ENCODE measurements around the gene ANKRD13B.
A peak's percentile ranks its signal among the peaks of the same experiment; 100 is the strongest.

Gene ANKRD13B

GRCh38 chr17:29618272-29619065 lies 25.5 kb downstream of the ANKRD13B start:
- DNase-seq, result no peak

GRCh38 chr17:29619251-29619650 lies 26.3 kb downstream of the ANKRD13B start:
- DNase-seq, result no peak

- no peak for DNase-seq
Measured at GRCh38 chr17:29620271-29620670, 27.3 kb downstream of the ANKRD13B start.

GRCh38 chr17:29620779-29621500 lies 28.0 kb downstream of the ANKRD13B start:
- DNase-seq, result no peak

- DNase-seq, result no peak
Measured at GRCh38 chr17:29621751-29622194, 28.8 kb downstream of the ANKRD13B start.

- peak; percentile 71 for DNase-seq
Measured at GRCh38 chr17:29622337-29623282, 29.7 kb downstream of the ANKRD13B start, which contains the start of gene CORO6. Gene CORO6 (minus strand): TSS chr17:29622912. CDS start chr17:29621421, 1,491 bp downstream.

- DNase-seq, result no peak
Measured at GRCh38 chr17:29623283-29623647, 30.3 kb downstream of the ANKRD13B start.

- no peak for DNase-seq
Measured at GRCh38 chr17:29624586-29624985, 31.7 kb downstream of the ANKRD13B start.

GRCh38 chr17:29625037-29625750 lies 32.3 kb downstream of the ANKRD13B start:
- no peak for DNase-seq

GRCh38 chr17:29627951-29628350 lies 35.0 kb downstream of the ANKRD13B start:
- DNase-seq, result no peak

- DNase-seq, result no peak
Measured at GRCh38 chr17:29628644-29629043, 35.7 kb downstream of the ANKRD13B start.

GRCh38 chr17:29629839-29630238 lies 36.9 kb downstream of the ANKRD13B start:
- DNase-seq, result no peak

- no peak for DNase-seq
Measured at GRCh38 chr17:29630630-29631193, 37.8 kb downstream of the ANKRD13B start.

GRCh38 chr17:29633886-29634285 lies 41.0 kb downstream of the ANKRD13B start:
- no peak for DNase-seq

GRCh38 chr17:29640413-29640812 lies 47.5 kb downstream of the ANKRD13B start:
- DNase-seq, result no peak

- no peak for DNase-seq
Measured at GRCh38 chr17:29640981-29641642, 48.2 kb downstream of the ANKRD13B start.

- no peak for DNase-seq
Measured at GRCh38 chr17:29642171-29642611, 49.3 kb downstream of the ANKRD13B start.

GRCh38 chr17:29643817-29644160 lies 50.9 kb downstream of the ANKRD13B start:
- no peak for DNase-seq

GRCh38 chr17:29645515-29646051 lies 52.7 kb downstream of the ANKRD13B start:
- no peak for DNase-seq

GRCh38 chr17:29648005-29648404 lies 55.1 kb downstream of the ANKRD13B start:
- no peak for DNase-seq

- DNase-seq, result no peak
Measured at GRCh38 chr17:29649359-29649758, 56.4 kb downstream of the ANKRD13B start.

Data from effector CD8-positive, alpha-beta T cell (primary cell).